ENCODE data around the gene SHANK3. TPM values are rescaled to one million over a fixed set of nuclear protein-coding genes. Genes with fewer than 3 reads are reported as not detected.

The SHANK3 gene
- total and polyA plus RNA-seq, 2 of the 4 experiments (the other 2 are of a cell fraction) = 0.18 to 1.5 TPM

- H2BK15ac ChIP-seq (ENCODE audit: low read depth, low read length) = no peak overlapping the region
- no peaks in the 10 kb centered on the region for H3K9me3 ChIP-seq (ENCODE audit: control insufficient read depth, insufficient read depth, low read length)
- H3K4ac ChIP-seq (ENCODE audit: low read depth, low read length) = no peak overlapping the region
- intact Hi-C loops (cut with micrococcal nuclease) = no loop called here
- H3K23ac ChIP-seq (ENCODE audit: low read depth, low read length) = no peak overlapping the region
- POLR2A ChIA-PET (ENCODE audit: unreplicated experiment) = interaction anchor here (0.6 kb wide), 1 partner anchor 621 kb away, joined by 4 read pairs; no protein-coding TSS in a partner anchor
- H4K91ac ChIP-seq (ENCODE audit: insufficient read depth, low read depth, low read length) = no peak overlapping the region
- no peak overlapping the region for H4K8ac ChIP-seq (ENCODE audit: low read depth in 2 of 2, low read length in 2 of 2)
- no peak overlapping the region for H3K4me2 ChIP-seq (ENCODE audit: low read depth, low read length)
- no peaks in the 10 kb centered on the region for H3K79me1 ChIP-seq (ENCODE audit: low read depth in 1 of 2, low read length in 2 of 2)
- no peaks in the 10 kb centered on the region; the same call in 1 of the 2 replicates for H4K20me1 ChIP-seq (ENCODE audit: insufficient read depth, low read length)
- no peak for TF ChIP-seq FOS (IDR thresholded peaks at IDR 0.05; ENCODE audit: low read depth, low read length)
- TF ChIP-seq MXI1 (IDR thresholded peaks at IDR 0.05; ENCODE audit: borderline replicate concordance, low read depth, low read length) = no peak
- TF ChIP-seq MAFK (IDR thresholded peaks at IDR 0.05; ENCODE audit: low read depth, low read length) = no peak
- TF ChIP-seq, protein P1, sequence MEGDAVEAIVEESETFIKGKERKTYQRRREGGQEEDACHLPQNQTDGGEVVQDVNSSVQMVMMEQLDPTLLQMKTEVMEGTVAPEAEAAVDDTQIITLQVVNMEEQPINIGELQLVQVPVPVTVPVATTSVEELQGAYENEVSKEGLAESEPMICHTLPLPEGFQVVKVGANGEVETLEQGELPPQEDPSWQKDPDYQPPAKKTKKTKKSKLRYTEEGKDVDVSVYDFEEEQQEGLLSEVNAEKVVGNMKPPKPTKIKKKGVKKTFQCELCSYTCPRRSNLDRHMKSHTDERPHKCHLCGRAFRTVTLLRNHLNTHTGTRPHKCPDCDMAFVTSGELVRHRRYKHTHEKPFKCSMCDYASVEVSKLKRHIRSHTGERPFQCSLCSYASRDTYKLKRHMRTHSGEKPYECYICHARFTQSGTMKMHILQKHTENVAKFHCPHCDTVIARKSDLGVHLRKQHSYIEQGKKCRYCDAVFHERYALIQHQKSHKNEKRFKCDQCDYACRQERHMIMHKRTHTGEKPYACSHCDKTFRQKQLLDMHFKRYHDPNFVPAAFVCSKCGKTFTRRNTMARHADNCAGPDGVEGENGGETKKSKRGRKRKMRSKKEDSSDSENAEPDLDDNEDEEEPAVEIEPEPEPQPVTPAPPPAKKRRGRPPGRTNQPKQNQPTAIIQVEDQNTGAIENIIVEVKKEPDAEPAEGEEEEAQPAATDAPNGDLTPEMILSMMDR (conservative IDR thresholded peaks at IDR 0.05; ENCODE audit: low read depth, low read length) = no peak
- no peak for TF ChIP-seq CHD1 (IDR thresholded peaks at IDR 0.05; ENCODE audit: low read depth, low read length)
- TF ChIP-seq CEBPB (IDR thresholded peaks at IDR 0.05; ENCODE audit: low read depth, low read length) = no peak
- TF ChIP-seq NFE2L2 (IDR thresholded peaks at IDR 0.05; ENCODE audit: low read depth, low read length) = no peak
- no peak for TF ChIP-seq POLR2A (IDR thresholded peaks at IDR 0.05; ENCODE audit: low read depth, low read length)
- TF ChIP-seq RFX5 (IDR thresholded peaks at IDR 0.05; ENCODE audit: low read depth, low read length) = no peak
- no peak for TF ChIP-seq BHLHE40 (IDR thresholded peaks at IDR 0.05; ENCODE audit: low read depth, low read length)
- DNase-seq (no peak), ATAC-seq (ENCODE audit: low read depth) (no peak)
- H3K27me3 ChIP-seq (ENCODE audit: control insufficient read depth, insufficient read depth, low read length) = peaks cover 17% of the 10 kb centered on the region; the same call in 1 of the 2 replicates
- H3K9ac ChIP-seq (ENCODE audit: low read depth, low read length) = no peak overlapping the region
- H2AFZ ChIP-seq (replicated peaks; ENCODE audit: low read length, poor library complexity) = no peak overlapping the region
- H3K18ac ChIP-seq (ENCODE audit: low read depth, low read length) = no peak overlapping the region
- H2BK5ac ChIP-seq (ENCODE audit: low read depth, low read length, poor library complexity, severe bottlenecking) = no peak overlapping the region
- no peak overlapping the region for H2BK120ac ChIP-seq (ENCODE audit: low read depth, low read length)
- dilution Hi-C loops (cut with HindIII; ENCODE audit: low sequenced_read_pairs, unreplicated experiment) = no loop called here
- no peak overlapping the region for H2AK5ac ChIP-seq (ENCODE audit: low read depth, low read length)
- no peak overlapping the region for H3K56ac ChIP-seq (ENCODE audit: extremely low read depth, insufficient read depth, low read length)
- no peak overlapping the region for H3K27ac ChIP-seq (ENCODE audit: insufficient read depth, low read length)
- no peak overlapping the region for H3K4me3 ChIP-seq (ENCODE audit: insufficient read depth, low read depth, low read length)
- BruUV-seq (replicated peaks) = no TSS peak
- no peaks in the 10 kb centered on the region for H3K4me1 ChIP-seq (ENCODE audit: control insufficient read depth, insufficient read depth, low read length)
- no peaks in the 10 kb centered on the region for H3K9me1 ChIP-seq (ENCODE audit: insufficient read depth, low read length)
- no peak overlapping the region for H2AK9ac ChIP-seq (replicated peaks; ENCODE audit: low read depth, low read length, poor library complexity)
- peaks cover 14% of the 10 kb centered on the region for H3K36me3 ChIP-seq (ENCODE audit: control insufficient read depth, insufficient read depth, low read length)
- no peak overlapping the region for H3K14ac ChIP-seq (replicated peaks; ENCODE audit: low read depth, low read length)
- 81% methylated on average over 21 of the region's 32 CpGs; no CpG with 5 or more reads in 1 of the 2 experiments for WGBS, 2 experiments (ENCODE audit: extremely low coverage in 2 of 2, insufficient read length in 1 of 2)
- H4K5ac ChIP-seq (ENCODE audit: low read depth, low read length) = no peak overlapping the region
- no peak overlapping the region for H2BK20ac ChIP-seq (ENCODE audit: low read depth, low read length)
- CTCF ChIA-PET = no interaction called here
- in situ Hi-C loops (cut with MboI; ENCODE audit: low sequenced_read_pairs) = no loop called here
Measured at GRCh38 chr22:50721257-50721844, 48.7 kb downstream of the SHANK3 start.

Data from IMR-90 (cell line).